HL-60/S4 treated with phorbol 12-myristate 13-acetate at 8.2 ng/mL for 4 days and 3 days (cell line): Measurements from ENCODE around the gene MRPS9.

Source experiments
- in situ Hi-C: fragments of 300-500 bp; cut with MboI; formaldehyde crosslinking; loops from 2 replicates; pipeline ENCODE4 v1.15.0; 2022; ENCODE audit warnings: low sequenced_read_pairs

Gene MRPS9

DNA sequence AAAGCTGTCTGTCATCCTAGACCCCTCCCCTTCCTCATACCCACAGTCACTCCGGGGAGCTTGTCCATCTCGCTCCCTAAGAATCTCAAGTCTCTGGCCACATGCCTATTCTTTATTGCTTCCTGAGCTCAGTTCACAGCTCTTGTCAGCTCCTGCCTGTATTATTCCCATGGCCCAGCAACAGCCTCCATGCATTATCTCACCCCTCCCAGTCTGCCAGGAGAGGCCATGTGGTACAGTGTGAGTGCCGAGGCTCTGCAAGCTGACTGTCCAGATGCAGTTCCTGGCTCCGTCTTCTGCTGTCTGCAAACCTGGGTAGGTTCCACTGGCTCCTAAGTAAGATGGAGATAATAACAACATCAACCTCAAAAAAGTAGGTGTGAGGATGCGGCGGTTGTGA is 79.7 kb downstream of the MRPS9 start:
- in situ Hi-C loops, result loop anchor here (10.0 kb wide), 1 partner anchor 117 kb away; no protein-coding TSS in a partner anchor

DNA sequence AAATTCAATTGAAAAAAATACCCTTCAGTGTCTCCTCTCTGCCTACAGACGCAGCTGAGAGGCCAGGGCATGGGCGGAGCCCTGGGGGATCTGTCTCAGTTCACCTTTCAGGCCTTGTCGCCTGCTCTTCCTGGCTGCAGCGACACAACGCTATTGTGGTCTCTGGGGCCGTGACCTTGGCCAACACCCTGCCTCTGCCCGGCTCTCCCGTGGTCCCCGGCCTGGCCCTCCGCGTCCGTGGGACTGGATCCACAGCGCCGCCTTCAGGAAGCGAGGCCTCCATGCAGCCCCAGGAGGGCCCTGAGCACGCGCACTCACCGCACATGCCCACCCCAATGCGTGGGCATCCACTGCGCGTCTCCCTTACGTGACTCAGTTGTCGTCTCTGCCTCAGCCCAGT is 81.1 kb downstream of the MRPS9 start:
- in situ Hi-C loops, result loop anchor here (10.0 kb wide), 1 partner anchor 116 kb away; no protein-coding TSS in a partner anchor

DNA sequence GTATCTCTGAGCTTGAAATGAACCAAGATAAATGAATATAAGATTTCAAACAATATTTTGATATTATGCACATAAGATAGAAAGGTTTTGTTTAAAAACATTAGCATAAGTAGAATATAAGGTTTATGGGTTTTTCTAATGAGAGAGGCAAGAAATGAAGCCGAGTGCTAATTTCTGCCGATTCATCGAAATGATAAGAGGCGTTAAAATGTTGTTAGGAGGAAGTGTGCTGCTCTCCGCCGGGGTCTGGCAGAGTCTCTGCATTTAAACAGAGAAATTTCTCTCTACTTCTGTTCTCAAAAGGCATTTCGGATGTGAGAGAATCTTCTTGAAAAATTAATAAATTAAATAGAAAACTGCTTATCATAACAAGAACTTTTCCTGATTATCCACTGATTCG is 83.6 kb downstream of the MRPS9 start:
- in situ Hi-C loops, result no loop called here

DNA sequence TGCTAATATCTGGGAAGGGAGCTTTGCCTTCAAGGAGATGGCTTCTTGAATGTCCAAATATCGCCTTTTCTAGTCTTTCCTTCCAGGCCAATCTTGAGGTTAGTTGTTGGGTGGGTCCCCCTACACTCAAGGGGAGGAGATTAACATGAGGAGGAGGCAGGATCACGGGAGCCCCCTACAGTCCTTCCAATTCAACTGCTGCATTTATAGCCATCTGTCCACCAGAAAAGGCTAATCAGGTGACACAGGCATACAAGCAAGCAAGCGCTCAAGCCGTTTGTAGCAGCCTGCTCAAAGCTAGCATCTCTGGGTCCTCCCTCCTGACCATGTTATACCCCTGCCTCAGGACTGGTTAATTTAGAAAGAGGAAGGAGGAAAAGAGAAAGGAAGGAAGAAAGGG is 87.6 kb downstream of the MRPS9 start:
- in situ Hi-C loops, result no loop called here

DNA sequence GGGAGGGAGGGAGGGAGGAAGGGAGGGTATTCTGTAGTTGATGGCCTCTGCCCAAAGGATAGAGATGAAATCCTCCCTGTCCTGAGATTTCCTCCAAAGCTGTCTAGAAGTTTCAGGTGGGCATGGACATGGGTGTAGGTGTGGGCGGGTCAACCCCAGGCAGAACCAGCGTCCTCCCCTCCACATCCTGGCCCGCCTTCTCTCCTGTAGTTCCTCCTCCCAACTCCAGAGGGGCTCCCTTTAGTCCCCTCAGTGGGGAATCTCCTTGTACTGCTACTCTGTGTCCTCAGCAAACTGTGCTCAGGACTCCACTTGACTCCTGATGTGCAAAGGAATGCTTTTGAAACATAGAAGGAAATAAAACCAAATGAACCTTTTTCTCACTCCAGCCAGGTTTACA is 88.1 kb downstream of the MRPS9 start:
- in situ Hi-C loops, result no loop called here

DNA sequence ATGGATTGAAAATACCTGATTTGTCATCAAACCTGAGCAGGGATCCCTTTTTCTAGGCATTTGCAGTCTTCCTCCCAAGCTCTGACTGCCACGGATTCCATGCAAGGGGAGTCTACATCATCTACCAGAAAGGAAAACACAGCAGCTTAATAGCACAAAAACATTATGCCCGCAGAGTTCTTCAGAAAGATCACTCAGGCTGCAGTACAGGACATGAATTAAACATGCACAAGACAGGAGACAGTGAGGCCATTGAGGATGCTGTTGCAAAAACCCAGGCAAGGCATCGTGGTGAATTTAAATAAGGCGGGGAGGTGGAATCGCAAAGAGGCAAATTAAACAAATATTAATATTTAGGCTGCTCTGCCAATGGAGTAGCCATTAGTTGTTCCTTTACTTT is 88.5 kb downstream of the MRPS9 start:
- in situ Hi-C loops, result no loop called here

DNA sequence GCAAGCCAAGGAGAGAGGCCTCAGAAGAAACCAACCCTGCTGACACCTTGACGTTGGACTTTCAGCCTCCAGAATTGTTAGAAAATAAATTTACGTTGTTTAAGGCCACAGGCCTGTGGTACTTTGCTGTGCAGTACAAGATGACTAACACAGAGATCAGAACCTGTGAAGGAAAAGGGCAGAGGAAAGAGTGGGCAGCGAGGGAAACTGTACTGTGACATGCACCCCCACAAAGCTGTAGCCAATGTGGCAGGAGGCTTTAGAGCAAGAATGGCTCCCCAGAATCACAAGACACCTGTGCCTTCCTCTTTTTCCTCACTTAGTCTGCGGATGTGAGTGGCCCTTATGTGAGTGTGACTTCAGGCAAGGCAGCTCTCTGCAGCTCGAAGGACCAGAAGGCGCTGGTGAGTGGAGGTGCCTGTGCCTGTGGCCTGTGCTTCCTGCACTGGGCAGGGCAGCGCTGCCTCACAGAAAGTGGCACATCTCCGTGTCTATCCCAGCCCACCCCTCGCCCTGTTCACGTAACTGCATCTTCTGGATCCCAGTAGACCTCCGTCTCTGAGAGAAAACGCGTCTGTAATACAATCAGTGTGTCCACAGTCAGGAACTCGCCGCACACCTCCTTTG is 89.5 kb downstream of the MRPS9 start:
- in situ Hi-C loops, result no loop called here

DNA sequence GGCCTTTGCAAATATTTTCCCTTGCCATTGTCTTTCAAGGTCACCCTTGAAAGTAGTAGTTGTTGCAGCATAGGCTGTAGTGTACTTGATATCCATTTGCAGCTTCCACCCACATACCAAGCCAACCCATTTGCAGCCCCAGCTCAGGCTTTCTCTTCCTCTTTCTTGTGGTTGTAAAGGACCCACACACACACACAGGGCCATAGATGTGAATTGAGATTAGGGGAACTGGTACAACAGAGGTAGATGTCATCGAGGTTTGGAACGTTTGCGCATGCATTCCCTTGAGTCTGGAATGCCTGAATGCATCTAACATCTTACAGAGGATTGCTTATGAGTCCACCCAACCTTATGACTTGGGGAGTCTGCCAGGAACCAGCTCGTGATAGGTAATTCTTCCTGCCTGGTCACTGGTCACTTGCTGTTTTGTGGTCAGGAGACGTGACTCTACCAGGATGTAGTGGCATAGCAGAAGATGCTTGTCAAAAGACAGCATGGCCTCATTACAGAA is 91.9 kb downstream of the MRPS9 start:
- in situ Hi-C loops, result no loop called here

DNA sequence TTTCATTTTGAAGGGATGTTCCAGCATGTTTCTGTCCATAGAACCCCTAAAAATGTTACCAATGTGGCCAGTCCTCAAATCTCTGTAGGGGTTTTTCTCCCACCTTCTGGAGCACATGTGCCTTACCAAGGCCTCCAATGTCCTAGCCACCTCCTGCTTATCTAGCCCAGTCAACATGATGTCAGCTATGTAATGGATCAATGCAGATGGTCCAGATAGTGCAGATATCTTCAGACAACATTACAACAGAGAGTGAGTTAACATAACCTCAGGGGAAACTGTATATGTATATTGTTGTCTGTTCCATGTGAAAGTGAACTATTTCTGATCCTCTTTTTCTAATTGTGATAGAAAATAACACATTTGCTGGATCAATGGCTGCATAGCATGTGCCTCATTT is 92.7 kb downstream of the MRPS9 start:
- in situ Hi-C loops, result no loop called here

DNA sequence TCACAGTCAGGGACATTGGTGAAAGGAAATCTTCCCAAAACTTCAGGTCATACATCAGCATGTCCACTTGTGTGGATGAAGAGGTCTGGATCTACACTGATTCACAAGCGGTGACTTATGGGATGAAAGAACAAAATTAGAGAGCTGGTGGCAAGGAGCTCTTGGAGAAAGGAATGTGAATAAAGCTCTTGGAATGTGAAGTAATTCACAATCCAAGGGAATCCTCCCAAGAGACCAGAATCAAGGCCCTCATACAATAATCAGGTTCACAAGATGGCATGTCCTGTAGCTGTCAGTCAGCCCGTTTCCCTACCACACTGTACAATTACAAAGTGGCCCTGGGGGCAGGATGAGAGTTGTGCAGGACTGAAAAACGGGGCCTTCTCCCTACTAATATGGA is 96.2 kb downstream of the MRPS9 start:
- in situ Hi-C loops, result no loop called here

DNA sequence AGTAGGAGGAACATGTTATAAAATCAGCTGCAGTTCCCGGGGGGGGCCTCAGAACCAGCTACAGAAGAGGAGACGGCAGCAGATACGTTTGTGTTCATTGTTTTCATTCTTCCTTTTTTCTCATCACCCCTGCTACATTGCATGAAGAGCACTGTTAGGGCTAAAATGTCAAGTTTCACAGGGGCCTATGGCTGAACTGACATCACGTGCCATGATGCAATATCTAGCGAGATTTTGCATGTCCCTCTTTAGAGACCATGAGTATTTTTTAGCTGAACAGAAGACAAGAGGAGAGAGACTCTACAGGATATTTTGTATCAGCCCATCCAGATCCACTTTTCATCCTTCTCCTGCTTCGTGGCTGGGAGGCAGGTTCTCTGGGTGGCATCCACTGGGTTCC is 97.6 kb downstream of the MRPS9 start:
- in situ Hi-C loops, result no loop called here

DNA sequence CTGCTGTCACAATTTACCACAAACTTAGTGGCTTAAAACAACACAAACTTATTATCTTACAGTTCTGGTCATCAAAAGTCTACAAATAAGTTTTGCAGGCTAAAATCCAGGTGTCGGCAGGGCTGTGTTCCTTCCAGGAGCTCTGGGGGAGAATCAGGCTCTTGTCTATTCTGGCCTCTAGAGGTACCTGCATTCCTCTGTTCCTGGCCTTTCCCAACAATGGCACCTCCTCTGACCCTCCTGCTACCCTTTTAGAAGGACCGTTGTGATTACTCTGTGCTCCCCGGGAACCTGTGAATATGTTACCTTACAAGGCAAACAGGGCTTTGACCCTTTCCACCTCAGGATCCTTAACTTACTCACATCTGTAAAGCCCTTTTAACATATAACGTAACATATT is 98.5 kb downstream of the MRPS9 start:
- in situ Hi-C loops, result no loop called here

DNA sequence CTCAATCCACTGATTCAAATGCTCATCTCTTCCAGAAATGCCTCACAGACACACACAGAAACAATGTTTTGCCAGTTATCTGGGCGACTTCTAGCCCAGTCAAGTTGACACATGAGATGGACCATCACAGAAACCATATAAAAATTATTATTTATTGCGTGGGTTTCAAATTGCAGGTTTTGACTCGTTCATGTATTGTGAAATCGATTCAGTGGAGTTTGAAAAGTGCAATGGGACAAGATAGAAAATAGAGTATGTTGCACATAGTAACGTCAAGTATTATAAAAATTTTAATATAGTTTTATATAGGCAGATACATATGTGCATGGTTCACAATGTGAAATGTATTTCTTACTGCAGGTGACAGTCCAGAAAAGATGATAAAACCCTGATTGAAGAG is 100.8 kb downstream of the MRPS9 start:
- in situ Hi-C loops, result no loop called here

DNA sequence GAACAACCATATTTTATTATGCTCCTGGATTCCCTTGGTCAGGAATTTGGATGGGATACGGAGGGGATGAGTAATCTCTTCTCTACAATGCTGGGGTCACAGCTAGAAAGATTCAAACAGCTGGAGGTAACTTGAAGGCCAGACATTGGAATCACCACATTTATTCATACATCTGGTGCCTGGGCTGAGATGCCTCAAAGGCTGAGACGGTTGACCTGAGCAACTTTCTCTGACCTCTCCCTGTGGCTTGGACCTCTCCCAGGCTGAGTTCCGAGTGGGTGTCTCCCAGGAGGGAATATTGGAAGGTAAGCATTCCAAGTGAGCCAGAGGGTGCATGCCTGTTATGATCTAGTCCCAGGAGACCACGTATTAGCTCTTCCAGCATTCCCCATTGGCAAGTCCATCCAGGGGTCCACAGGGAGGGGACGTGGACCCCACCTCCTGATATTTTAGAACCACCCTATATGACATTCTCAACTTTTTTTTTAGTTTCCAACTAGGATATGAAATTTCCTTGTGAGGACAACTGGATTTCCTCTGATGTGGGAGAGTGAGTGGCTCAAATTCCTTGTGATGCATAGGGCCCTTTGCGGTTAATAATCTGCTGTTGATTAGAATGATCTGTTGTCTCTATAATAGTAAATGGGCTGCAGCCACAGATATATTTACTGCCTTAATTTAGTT is 101.8 kb downstream of the MRPS9 start:
- in situ Hi-C loops, result no loop called here

DNA sequence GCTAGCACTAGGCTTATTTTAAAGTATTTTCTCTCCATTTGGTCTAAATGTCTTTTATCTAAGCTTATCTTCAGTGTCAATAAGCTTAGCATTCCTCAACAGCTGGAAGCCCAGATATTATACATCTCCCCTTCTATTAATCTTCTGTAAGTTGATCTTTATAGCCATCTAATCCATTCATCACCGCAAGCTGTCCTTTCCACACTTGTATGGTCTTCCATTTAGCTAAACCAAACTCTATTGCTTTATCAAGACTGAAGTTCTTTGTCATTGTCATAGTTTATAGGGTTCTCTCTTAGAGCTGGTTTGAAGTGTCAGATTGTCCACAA is 102.3 kb downstream of the MRPS9 start:
- in situ Hi-C loops, result no loop called here

DNA sequence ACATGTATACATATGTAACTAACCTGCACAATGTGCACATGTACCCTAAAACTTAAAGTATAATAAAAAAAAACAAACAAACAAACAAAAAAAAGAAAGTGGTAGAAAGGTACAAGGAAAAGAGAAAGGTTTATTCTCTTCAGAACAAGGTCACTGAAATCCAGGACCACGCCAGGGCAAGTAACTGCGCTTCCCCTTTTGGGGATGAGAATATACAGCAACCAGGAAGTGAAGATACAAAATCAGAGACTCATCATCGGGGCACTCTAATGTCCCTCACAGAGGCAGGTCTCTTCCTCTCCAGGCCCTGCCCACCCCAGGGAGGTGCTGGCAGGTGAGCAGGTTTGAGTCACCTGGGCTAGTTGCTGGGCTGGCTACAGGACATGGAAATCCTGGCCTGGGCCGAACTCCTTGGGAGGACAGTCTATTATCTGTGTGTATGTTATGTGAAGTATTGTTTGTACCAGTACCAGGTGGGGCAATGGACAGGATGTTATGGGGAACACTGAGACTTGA is 103.3 kb downstream of the MRPS9 start:
- in situ Hi-C loops, result no loop called here

DNA sequence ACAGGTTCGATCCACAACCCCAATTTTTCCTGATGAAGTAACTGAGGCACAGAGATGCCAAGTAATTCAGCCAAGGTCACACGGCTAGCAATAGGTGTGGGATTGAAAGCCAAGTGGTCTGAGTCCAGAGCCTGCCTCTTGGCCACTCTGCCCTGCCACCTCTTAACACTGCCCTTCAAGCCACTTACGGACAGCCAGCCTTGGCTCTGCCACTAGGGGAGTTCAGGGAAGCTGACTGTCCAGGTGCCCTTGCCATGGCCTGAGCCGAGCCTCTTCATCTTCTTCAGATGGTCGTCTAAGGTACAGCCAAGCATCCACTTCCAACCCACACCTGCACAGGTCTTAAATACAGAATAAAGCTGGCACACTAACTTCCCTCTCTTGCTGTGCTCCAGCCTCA is 104.4 kb downstream of the MRPS9 start:
- in situ Hi-C loops, result no loop called here

DNA sequence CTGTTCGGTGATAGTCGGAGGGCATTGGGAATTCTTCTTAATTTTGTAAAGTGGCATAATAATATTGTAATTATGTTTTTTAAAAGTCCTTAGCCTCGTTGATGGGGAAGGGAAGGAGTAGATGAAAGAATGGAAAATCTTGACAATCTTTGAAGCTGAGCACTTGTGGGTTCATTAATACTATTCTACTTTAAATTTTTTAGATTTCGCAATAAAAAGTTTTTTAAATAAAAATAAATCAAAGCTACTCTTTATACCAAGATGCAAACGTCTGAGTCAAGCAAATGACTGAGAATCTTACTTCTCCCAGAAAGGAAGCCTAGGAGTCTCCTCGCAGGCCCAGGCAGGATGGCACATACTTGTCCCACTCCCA is 105.2 kb downstream of the MRPS9 start:
- in situ Hi-C loops, result no loop called here

DNA sequence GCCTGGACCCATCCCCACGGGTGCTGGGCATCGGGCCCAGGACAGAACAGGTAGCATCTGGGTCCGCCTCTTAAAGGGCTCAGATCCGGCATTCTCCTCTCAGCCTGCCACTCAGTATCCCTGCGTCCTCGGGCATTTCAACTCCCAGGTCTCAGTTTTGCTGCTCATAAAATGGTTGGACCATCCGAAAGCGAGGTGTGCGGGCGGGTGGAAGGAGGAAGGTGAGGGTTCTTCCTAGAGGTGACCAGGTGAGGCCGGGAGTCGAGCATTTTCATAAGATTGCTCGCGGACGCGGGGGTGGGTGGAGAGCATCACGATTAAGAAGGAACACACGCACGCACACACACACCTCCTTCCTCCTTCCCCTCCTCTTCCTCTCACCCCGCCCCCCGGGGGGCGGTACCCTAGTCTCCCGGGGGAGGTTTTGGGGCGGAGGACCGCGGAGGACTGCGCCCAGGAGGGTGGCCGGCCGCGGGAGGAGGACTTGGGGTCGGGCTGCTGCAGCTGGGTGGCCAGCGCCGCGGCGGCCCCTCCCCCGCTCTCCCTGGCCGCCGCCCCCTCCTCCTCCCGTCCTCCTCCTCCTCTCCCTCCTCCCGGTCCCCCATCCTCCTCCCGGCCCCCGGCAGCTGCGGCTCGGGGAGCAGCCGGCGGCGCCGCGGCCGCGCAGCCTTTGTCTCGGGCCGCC is 105.7 kb downstream of the MRPS9 start:
- in situ Hi-C loops, result no loop called here

DNA sequence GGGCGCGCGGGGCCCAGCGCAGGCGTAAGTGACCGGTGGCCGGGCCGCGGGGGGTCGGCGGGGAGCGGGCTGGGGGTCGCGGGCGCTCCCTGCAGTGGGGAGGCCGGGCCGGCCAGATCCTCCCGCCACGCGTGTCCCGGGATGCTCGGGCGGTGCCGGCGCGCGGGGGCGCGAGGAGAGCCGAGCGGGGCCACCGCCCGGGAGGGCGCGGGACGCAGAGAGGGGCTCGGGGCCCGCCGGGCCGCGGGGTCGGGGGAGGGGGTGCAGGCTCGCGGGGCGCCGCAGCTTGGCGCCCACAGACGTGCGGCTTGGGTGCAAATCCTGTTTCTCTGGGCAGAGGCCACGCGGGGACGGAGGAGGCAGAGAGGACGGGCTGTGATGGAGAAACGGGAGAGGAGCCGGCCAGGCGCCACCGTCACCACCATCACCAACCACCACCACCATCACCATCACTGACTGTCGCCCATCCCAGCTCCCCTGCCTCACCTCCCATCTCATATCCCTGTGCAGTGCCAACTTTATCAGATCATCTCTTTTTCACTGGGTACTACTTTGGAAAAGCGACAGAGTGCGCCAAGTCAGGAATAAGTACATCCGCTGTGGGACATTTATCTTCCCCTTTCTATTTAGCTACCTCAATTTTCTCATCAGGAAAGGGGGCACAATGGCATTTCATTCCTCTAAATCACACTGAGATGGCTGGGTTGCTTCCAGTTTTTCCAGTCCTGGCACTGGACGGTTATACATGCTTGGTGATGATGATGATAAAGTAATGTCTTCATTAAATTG is 106.5 kb downstream of the MRPS9 start:
- in situ Hi-C loops, result no loop called here

DNA sequence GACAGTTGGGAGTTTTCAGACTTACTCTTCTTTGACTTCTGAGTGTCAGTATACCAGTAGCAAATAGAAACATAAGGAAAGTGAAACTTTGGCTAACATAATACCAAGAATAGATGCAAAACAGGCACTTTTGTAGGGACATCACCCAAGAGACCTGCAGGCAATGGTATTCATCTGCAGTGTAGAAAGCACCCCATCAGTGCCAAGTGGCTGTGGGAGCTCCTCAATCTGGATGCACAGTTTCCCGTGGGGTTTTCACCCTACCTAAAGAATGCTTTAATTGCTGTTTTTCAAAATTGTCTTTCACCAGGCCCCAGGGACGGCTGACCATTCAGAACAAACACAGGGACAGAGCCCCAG is 107.1 kb downstream of the MRPS9 start:
- in situ Hi-C loops, result no loop called here
